Gastroesophageal sphincter (tissue), 3 donors: Measurements from ENCODE around the gene NDUFA5.

Experiments used
- EP300 ChIP-seq: sonication (generic); formaldehyde crosslinking; IDR thresholded peaks from one replicate; pipeline ENCODE4 v1.6.1; 2017; ENCODE audit warnings: antibody characterized with exemption, mild to moderate bottlenecking
- POLR2A ChIP-seq, 2 donors: fragments of 450-650 bp; IDR thresholded peaks; one replicate each; pipeline ENCODE4 v1.6.1; 2017; ENCODE audit warnings: antibody characterized with exemption in 2 of 2, mild to moderate bottlenecking in 2 of 2, moderate library complexity in 1 of 2
- POLR2AphosphoS5 ChIP-seq: sonication (generic); formaldehyde crosslinking; IDR thresholded peaks from one replicate; pipeline ENCODE4 v1.6.1; 2017; ENCODE audit warnings: antibody characterized with exemption
- TF ChIP-seq, protein P1 (sequence below), 4 experiments: fragments of 200-600 bp in 2 of 4; fragments of 450-650 bp in 2 of 4; sonication (generic) in 1 of 4; IDR thresholded peaks; one replicate each; pipeline ENCODE4 v1.5.1; 2017 to 2019; ENCODE audit warnings: antibody characterized with exemption in 4 of 4, mild to moderate bottlenecking in 2 of 4, moderate library complexity in 2 of 4

- TF ChIP-seq, protein P1, sequence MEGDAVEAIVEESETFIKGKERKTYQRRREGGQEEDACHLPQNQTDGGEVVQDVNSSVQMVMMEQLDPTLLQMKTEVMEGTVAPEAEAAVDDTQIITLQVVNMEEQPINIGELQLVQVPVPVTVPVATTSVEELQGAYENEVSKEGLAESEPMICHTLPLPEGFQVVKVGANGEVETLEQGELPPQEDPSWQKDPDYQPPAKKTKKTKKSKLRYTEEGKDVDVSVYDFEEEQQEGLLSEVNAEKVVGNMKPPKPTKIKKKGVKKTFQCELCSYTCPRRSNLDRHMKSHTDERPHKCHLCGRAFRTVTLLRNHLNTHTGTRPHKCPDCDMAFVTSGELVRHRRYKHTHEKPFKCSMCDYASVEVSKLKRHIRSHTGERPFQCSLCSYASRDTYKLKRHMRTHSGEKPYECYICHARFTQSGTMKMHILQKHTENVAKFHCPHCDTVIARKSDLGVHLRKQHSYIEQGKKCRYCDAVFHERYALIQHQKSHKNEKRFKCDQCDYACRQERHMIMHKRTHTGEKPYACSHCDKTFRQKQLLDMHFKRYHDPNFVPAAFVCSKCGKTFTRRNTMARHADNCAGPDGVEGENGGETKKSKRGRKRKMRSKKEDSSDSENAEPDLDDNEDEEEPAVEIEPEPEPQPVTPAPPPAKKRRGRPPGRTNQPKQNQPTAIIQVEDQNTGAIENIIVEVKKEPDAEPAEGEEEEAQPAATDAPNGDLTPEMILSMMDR (IDR thresholded peaks at IDR 0.05): no peak
- TF ChIP-seq EP300 (no peak), POLR2AphosphoS5 (no peak), POLR2A (IDR thresholded peaks at IDR 0.05) (no peak)
Observed at GRCh38 chr7:123492485-123492884, 65.1 kb downstream of the NDUFA5 start.
